Small intestine (tissue), 7 donors: ENCODE results near the gene KRTAP4-4. TPM values are rescaled to one million over a fixed set of nuclear protein-coding genes. Genes with fewer than 3 reads are reported as not detected.
"Not testable (repeated sequence)": the region's sequence is repeated elsewhere in the genome, so short reads cannot be mapped to it uniquely, and the experiment has no call there.

Experiments
- DNase-seq, 2 donors: peaks; one replicate each; pipeline versions ENCODE4 v3.0.0 to v3.0.0-alpha.2; 2013
- FAIRE-seq: peaks from 2 replicates; lab custom pipeline; 2012; peaks lifted over from hg19 to GRCh38; lab: Jason Lieb, UNC
- H3K27ac ChIP-seq, 3 donors: one replicate each; pipeline ENCODE4 v1.5.1; 2013; ENCODE audit warnings: low read length in 2 of 3, mild to moderate bottlenecking in 2 of 3, control low read depth in 1 of 3, inconsistent platforms in 1 of 3, low read depth in 1 of 3, moderate library complexity in 1 of 3
- H3K27me3 ChIP-seq, 3 donors: one replicate each; pipeline ENCODE4 v1.6.1; 2013; ENCODE audit warnings: low read length in 3 of 3, inconsistent platforms in 1 of 3; ENCODE audit not compliant: control insufficient read depth in 3 of 3, insufficient read depth in 3 of 3
- H3K36me3 ChIP-seq, 3 donors: one replicate each; pipeline ENCODE4 v1.6.1; 2013; ENCODE audit warnings: low read length in 3 of 3, inconsistent platforms in 1 of 3, low read depth in 1 of 3, mild to moderate bottlenecking in 1 of 3, moderate library complexity in 1 of 3; ENCODE audit not compliant: control insufficient read depth in 3 of 3, insufficient read depth in 2 of 3
- H3K4me1 ChIP-seq, 3 donors: one replicate each; pipeline ENCODE4 v1.6.1; 2013; ENCODE audit warnings: low read length in 2 of 3, inconsistent platforms in 1 of 3, low read depth in 1 of 3, mild to moderate bottlenecking in 1 of 3, moderate library complexity in 1 of 3; ENCODE audit not compliant: control insufficient read depth in 3 of 3, insufficient read depth in 2 of 3
- H3K4me3 ChIP-seq, 3 donors: one replicate each; pipeline ENCODE4 v1.5.1; 2013; ENCODE audit warnings: low read length in 3 of 3, control low read depth in 1 of 3, inconsistent platforms in 1 of 3, low read depth in 1 of 3, mild to moderate bottlenecking in 1 of 3, moderate library complexity in 1 of 3
- H3K9me3 ChIP-seq, 2 donors: one replicate each; pipeline ENCODE4 v1.6.1; 2013; ENCODE audit warnings: low read depth in 1 of 2, low read length in 1 of 2; ENCODE audit not compliant: control insufficient read depth in 2 of 2, insufficient read depth in 1 of 2
- WGBS, 3 donors: extraction: QIAGEN DNeasy Blood & Tissue Kit; methylation state at CpG; one replicate each; pipeline ENCODE4 v1.1.7; 2013; 5-methylcytosine and 5-hydroxymethylcytosine counted together
- polyA plus RNA-seq, 4 donors: library from polyadenylated mRNA; stranded (reverse) in 3 of 4; unstranded in 1 of 4; fragments of 200-250 nt in 3 of 4; fragments of 120-200 nt in 1 of 4; gene quantifications; one replicate each; pipeline versions ENCODE4 v1.2.1 to v1.2.3, GENCODE V29; 2013
- donor health status: healthy with polysubstance abuse.
- donor health status: control.
- donor health status: control.
- donor health status: Bipolar disorder and iron deficiency.
- donor health status: healthy.

Gene KRTAP4-4
- polyA plus RNA-seq, 4 donors = not detected

- H3K4me3 ChIP-seq, H3K27ac ChIP-seq, DNase-seq, H3K9me3 ChIP-seq, FAIRE-seq, H3K4me1 ChIP-seq, H3K36me3 ChIP-seq, H3K27me3 ChIP-seq: not testable (repeated sequence)
- WGBS, 3 donors = 85 to 97% (median 91%) methylated on average over 3 of the region's 3 CpGs
These were observed 358 bp downstream of the KRTAP4-4 start for GRCh38 chr17:41160190-41160589.

- H3K27me3 ChIP-seq = peaks cover 0 to 3% (median 2%) of the 10 kb centered on the region in 3 donors
- no peaks in the 10 kb centered on the region for H3K4me1 ChIP-seq
- WGBS, 3 donors = 6 to 17% (median 16%) methylated on average over 2 of the region's 2 CpGs
- H3K27ac ChIP-seq = no peak overlapping the region
- DNase-seq (peak; percentile 37), FAIRE-seq (no peak)
- no peaks in the 10 kb centered on the region for H3K36me3 ChIP-seq
- no peak overlapping the region for H3K4me3 ChIP-seq
- peaks cover 0 to 4% of the 10 kb centered on the region in 2 donors for H3K9me3 ChIP-seq
These were observed 6.7 kb downstream of the KRTAP4-4 start for GRCh38 chr17:41153856-41154255.

- peaks cover 0 to 7% (median 2%) of the 10 kb centered on the region in 3 donors for H3K27me3 ChIP-seq
- FAIRE-seq = no peak
These were observed 9.0 kb downstream of the KRTAP4-4 start for GRCh38 chr17:41151525-41151924.

GRCh38 chr17:41150026-41150425, 10.5 kb downstream of the KRTAP4-4 start:
- Histone ChIP-seq H3K4me1 (no peaks in the 10 kb centered on the region), H3K4me3 (no peak overlapping the region), H3K9me3 (peaks cover 0 to 4% of the 10 kb centered on the region in 2 donors), H3K27ac (no peak overlapping the region), H3K27me3 (peaks cover 0 to 7% (median 2%) of the 10 kb centered on the region in 3 donors), H3K36me3 (no peaks in the 10 kb centered on the region)
- DNase-seq (no peak), FAIRE-seq (no peak)
- WGBS, 3 donors = 80 to 92% (median 85%) methylated on average over 4 of the region's 4 CpGs

More at GRCh38 chr17:41151525-41151924, 9.0 kb downstream of the KRTAP4-4 start:
- no peak overlapping the region for H3K4me3 ChIP-seq
- H3K36me3 ChIP-seq = no peaks in the 10 kb centered on the region
- H3K27ac ChIP-seq = no peak overlapping the region
- H3K4me1 ChIP-seq = no peaks in the 10 kb centered on the region
- no peak for DNase-seq
- H3K9me3 ChIP-seq = peaks cover 0 to 4% of the 10 kb centered on the region in 2 donors
- 79 to 82% (median 81%) methylated on average over 2 of the region's 2 CpGs for WGBS, 3 donors

- Histone ChIP-seq H3K9me3 (peaks cover 0 to 3% of the 10 kb centered on the region in 2 donors), H3K36me3 (no peaks in the 10 kb centered on the region), H3K27ac (no peak within 1 kb of the TSS), H3K4me3 (no peak within 1 kb of the TSS), H3K27me3 (peaks cover 0 to 7% (median 2%) of the 10 kb centered on the region in 3 donors), H3K4me1 (no peaks in the 10 kb centered on the region)
- DNase-seq = no peak
- WGBS, 3 donors = 53 to 68% (median 66%) methylated on average over 2 of the region's 2 CpGs
- FAIRE-seq = no peak
These were observed 10.9 kb downstream of the KRTAP4-4 start, which contains the start of gene KRTAP4-5 for GRCh38 chr17:41149652-41149985. Gene KRTAP4-5 (minus strand): TSS chr17:41149825. CDS start chr17:41149767, 58 bp downstream.

- not testable (repeated sequence) for FAIRE-seq, H3K27me3 ChIP-seq, DNase-seq, H3K4me3 ChIP-seq, H3K27ac ChIP-seq, H3K9me3 ChIP-seq, H3K4me1 ChIP-seq, H3K36me3 ChIP-seq
- WGBS, 3 donors = 82 to 86% (median 83%) methylated on average over 8 to 10 of the region's 10 CpGs
These were observed 11.4 kb downstream of the KRTAP4-4 start for GRCh38 chr17:41148971-41149651.

GRCh38 chr17:41147531-41148204, 12.9 kb downstream of the KRTAP4-4 start:
- no peak overlapping the region for H3K27ac ChIP-seq
- no peak for FAIRE-seq
- H3K27me3 ChIP-seq = peaks cover 0 to 7% (median 2%) of the 10 kb centered on the region in 3 donors
- H3K9me3 ChIP-seq = peaks cover 0 to 9% of the 10 kb centered on the region in 2 donors
- H3K36me3 ChIP-seq = no peaks in the 10 kb centered on the region
- DNase-seq = no peak
- no peak overlapping the region for H3K4me3 ChIP-seq
- no peaks in the 10 kb centered on the region for H3K4me1 ChIP-seq
- 88 to 92% (median 89%) methylated on average over 2 of the region's 2 CpGs for WGBS, 3 donors

- H3K4me3 ChIP-seq = no peak overlapping the region
- 89 to 93% (median 90%) methylated on average over 2 of the region's 2 CpGs for WGBS, 3 donors
- peaks cover 0 to 7% (median 2%) of the 10 kb centered on the region in 3 donors for H3K27me3 ChIP-seq
- FAIRE-seq = no peak
- peaks cover 0 to 9% of the 10 kb centered on the region in 2 donors for H3K9me3 ChIP-seq
- no peak overlapping the region for H3K27ac ChIP-seq
- H3K36me3 ChIP-seq = no peaks in the 10 kb centered on the region
- no peak for DNase-seq
- no peaks in the 10 kb centered on the region for H3K4me1 ChIP-seq
These were observed 15.3 kb downstream of the KRTAP4-4 start for GRCh38 chr17:41145261-41145660.
